Eye (tissue), 1 donor: Measurements from ENCODE around the gene TANGO2.

ENCODE experiments used
- DNase-seq: peaks from one replicate; pipeline ENCODE4 v3.0.0-alpha.2; 2015

Gene TANGO2

GRCh38 chr22:20046730-20047129, 25.8 kb downstream of the TANGO2 start:
- DNase-seq = no peak

DNA sequence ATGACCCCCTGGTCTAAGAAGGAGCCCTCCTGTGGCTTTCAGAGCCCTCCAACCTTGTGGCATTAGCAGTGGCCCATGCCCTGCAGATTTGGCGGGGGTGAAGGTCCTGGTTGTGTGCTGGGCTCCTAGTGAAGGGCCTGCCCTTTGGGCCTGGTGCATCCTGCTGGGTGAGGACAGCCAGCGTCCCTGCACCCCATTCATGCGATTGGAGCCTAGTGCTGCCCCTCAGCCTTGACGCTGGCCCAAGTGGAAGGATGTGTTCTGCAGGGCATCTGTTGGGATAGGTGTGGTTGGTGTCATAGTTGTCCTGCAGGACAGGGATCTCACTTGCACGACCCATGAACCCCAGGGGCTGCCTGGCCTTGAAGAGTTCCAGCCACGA, 31.0 kb downstream of the TANGO2 start:
- no peak for DNase-seq

DNA sequence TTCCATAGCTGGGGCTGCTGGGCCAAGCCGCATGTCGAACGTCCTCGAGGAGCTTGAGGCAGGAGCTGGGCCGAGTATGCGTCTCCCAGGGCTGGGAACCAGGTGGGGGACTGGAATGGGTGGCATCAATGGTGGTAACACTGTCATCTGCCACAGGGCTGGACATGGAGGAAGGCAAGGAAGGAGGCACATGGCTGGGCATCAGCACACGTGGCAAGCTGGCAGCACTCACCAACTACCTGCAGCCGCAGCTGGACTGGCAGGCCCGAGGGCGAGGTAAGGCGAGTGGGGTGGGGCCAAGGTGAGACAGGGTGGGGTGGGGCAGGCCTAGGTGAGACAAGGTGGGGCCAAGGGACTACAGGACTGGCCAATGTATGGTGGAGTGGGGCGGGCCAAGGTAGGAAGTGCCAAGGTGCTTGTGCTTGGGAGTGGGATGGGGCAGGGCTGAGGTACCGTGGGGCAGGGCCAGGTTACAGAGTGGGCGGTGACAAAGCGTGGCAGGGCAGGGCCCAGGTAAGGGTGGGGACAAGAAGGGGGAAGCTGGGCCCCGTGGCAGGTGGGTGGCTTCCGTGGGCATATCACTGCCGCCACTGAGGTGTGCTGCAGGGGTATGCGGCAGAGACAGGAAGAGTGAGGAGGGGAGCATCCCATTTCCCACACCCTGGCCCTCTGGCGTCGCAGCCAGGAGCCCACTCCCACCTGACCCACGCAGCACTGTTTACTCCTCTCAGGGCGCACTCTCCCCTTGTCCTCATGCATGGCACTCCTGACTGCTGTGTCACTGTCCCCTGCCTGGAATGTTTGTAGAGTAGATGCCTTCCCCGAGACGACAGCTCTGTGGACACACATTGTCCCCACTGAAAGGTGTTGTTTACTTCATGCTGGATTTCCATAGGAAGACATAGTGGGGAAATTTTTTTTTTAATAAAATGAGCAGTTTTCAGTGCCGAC, 31.7 kb downstream of the TANGO2 start:
- DNase-seq = no peak

GRCh38 chr22:20053407-20054033, 32.6 kb downstream of the TANGO2 start:
- DNase-seq = no peak

GRCh38 chr22:20054034-20054427, 33.1 kb downstream of the TANGO2 start:
- DNase-seq = no peak

DNA sequence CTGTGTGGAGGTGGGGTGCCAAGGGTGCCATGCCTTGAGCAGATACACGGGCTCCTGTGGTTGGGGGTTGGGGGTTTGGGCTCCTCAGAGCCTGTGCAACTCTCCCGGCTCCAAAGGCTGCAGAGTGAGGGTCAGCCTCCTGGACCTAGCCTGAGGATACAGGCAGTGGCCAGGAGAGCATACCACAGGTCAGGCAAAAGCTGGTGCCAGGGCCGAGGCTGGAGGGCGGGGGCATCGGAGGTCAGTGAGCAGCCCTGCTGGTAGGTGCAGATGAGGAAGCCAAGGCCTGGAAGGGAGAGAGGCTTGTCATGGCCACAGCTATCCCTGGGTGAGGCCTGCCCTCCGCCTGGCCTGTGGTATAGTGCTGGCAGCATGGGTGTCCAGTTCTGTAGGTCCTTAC, 33.6 kb downstream of the TANGO2 start:
- no peak for DNase-seq

GRCh38 chr22:20055144-20055543, 34.2 kb downstream of the TANGO2 start:
- DNase-seq = no peak

DNA sequence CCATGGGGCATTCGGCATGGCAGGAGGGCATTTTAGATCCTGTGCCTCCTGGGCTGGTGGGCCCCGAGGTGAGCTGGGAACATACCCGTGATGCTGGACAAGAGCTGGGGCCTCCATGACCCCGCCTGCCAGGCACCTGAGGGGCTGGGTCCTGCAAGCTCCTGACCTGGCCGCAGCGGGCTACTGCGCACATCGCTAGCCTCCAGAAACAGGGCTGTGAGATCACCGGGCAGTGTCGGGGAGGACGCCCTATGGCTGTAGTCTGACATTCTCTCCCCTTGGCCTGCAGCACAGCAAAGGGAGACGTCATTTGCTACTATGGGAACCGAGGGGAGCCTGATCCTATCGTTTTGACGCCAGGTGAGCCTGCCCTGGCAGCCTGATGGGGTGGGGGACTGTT, 34.7 kb downstream of the TANGO2 start:
- DNase-seq = no peak

- DNase-seq = no peak
These were observed 35.3 kb downstream of the TANGO2 start for GRCh38 chr22:20056161-20056560.

DNA sequence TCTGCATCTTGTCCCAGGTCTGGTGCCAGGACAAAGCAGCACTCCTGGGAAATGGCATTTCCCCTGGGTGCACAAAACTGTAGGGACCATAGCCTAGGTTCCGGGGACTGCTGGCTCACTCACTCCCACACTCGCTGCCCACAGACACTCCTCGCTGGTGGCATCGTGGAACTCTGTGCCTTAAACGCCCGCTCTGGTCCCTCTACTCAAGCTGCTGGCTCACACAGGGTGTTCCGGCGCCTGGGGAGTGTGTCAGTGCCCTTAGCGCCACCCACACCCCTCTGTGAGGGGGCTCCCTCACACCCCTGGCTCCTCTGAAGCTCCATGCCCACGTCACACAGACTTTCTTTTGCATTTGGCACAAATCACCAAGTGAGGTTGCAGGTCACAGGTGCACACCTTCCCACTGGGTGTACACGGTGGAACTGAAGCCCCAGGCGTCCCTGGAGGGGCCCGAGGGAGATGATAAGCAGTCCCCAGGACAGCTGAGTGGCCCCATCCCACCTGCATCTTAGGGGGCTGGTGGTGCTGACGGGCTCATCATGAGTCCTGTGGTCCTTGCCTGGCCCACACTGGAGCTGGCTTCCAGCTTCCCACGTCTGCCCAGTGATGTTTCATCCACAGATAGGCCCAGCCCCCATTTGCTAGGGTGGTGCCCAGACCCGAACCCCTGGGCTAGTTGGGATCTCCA, 35.9 kb downstream of the TANGO2 start:
- no peak for DNase-seq

DNA sequence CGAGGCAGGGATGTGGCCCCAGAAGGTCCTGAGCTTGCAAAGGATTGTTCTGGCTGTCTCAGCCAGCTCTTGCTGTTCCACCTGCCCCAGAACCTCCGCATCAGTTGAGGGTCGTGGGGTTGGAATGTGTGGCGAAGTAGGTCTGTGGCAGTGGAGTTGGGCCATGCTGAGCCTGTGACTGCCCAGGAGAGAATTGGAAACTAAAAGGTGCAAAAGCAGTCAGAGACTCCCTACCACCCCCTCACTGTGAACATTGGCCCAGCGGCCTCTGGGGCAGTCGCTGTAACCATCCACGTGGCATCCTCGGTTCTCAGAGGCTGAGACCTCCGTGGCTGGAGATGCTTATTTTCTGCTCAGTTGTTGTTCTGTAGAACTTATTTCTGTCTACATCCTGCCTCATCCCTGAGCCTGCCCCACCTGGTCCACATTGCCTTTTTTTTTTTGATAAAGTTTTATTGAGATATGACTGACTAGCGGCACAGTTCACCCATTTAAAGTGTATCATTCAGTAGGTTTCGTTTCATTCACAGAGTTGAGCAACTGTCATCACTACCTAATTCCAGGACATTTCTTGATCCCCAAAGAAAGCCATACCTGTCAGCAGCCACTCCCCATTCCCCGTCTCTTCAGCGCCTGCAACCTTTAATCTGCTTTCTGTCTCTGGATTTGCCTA, 36.8 kb downstream of the TANGO2 start:
- DNase-seq = no peak

GRCh38 chr22:20058989-20059770, 38.3 kb downstream of the TANGO2 start:
- no peak for DNase-seq

- no peak for DNase-seq
These were observed 40.0 kb downstream of the TANGO2 start for GRCh38 chr22:20060700-20061480.

- no peak for DNase-seq
These were observed 40.6 kb downstream of the TANGO2 start for GRCh38 chr22:20061481-20061861.

DNA sequence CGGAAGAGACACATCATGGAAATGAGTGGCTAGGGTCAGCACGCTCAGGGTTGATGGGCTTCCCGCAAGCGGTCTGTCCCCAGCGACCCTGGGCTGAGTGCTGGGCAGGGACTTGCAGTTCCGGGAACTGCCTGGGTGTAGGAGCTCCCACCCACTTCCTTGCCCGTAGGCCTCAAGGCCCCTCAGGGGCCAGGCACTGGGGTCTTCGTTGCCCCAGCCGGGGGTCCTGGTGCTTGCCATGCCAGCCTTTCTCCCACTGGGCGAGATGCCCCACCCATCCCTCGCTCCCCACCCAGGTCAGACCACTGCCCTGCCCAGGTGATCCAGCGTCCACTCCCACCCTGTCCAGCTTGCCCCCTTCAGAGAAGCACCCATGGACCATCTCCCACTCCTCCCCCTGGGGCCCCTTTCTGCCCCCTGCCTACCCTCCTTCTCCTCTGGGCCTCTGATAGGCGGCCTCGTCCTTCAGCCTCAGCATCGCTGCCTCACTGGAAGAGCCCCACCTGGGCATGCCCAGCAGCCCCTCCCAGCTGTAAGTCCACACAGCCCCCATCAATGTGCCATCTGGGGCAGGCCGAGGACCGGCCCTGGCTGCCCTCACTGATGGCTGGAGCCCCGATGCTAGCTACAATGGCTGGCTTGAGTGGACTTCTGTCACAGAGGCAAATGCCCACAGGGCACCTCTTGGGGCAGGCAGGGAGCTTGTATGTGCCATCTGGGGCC, 41.3 kb downstream of the TANGO2 start:
- no peak for DNase-seq

- DNase-seq = no peak
These were observed 41.8 kb downstream of the TANGO2 start for GRCh38 chr22:20062766-20063083.

DNA sequence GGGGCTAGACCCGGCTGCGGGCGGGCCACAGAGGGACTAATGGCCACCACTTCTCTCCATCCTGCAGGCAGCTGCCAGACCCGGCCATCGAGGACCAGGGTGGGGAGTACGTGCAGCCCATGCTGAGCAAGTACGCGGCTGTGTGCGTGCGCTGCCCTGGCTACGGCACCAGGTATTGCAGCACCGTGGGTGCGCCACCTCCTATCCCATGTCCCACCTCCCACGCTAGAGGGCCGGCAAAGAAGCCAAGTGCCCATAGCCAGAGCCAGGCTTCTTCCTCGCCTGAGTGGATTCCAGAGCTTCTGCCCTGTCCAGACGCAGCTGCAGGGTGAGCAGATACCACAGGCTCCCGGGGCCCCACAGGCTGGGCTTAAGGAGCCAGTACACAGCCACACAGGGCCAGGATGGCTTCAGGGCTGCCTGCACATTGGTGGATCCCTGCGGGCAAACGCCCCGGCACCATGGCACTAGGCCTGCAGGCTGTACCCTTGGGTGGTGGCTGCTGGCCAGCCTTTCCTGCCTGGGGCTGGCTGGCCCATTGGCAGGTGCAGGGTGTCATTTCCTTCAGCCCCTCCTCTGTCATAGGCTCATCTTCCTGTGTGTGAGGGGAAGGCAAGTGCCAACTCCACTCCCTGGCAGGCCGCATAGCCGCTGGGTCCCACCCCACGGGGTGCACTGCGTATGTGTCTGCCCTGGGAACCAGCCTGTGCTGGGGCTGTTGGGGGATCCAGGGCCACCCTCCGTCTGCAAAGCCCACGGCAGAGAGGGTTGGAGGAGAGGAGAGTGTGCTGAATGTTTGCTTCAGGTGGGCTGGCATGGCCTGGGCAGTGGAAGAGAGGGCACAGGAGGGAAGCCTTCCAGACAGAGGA, 42.6 kb downstream of the TANGO2 start:
- no peak for DNase-seq

- no peak for DNase-seq
These were observed 43.2 kb downstream of the TANGO2 start for GRCh38 chr22:20064140-20064480.

DNA sequence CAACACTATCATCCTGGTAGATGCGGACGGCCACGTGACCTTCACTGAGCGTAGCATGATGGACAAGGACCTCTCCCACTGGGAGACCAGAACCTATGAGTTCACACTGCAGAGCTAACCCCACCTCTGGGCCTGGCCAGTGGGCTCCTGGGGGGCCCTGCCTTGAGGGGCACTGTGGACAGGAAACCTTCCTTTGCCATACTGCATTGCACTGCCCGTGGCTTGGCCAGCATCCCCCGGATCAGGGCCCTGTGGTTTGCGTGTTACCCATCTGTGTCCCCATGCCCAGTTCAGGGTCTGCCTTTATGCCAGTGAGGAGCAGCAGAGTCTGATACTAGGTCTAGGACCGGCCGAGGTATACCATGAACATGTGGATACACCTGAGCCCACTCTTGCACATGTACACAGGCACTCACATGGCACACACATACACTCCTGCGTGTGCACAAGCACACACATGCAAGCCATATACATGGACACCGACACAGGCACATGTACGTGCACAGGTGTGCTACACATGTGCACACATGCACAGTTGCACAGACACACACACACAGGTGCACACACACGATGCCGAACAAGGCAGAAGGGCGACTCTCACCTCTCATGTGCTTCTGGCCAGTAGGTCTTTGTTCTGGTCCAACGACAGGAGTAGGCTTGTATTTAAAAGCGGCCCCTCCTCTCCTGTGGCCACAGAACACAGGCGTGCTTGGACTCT, 43.8 kb downstream of the TANGO2 start:
- no peak for DNase-seq
